BE2C (cell line): ENCODE data around the gene DCDC2.

Experiments
- DNase-seq: peaks from one replicate; pipeline ENCODE4 v3.0.0-alpha.2; 2020
- H3K27me3 ChIP-seq: fragments of 250-450 bp; sonication (Bioruptor Pico); 2 replicates; pipeline ENCODE4 v1.5.1; 2020; ENCODE audit warnings: mild to moderate bottlenecking
- H3K36me3 ChIP-seq: fragments of 250-450 bp; sonication (Bioruptor Pico); 2 replicates; pipeline ENCODE4 v1.5.1; 2020; ENCODE audit warnings: mild to moderate bottlenecking
- H3K4me1 ChIP-seq: fragments of 250-450 bp; sonication (Bioruptor Pico); 2 replicates; pipeline ENCODE4 v1.5.1; 2020
- H3K4me3 ChIP-seq: 2 replicates; pipeline ENCODE4 v1.5.1; 2011; ENCODE audit warnings: low read depth, low read length
- H3K9me3 ChIP-seq: fragments of 250-450 bp; sonication (Bioruptor Pico); 2 replicates; pipeline ENCODE4 v1.5.1; 2020
- TF ChIP-seq, protein P1 (sequence below): IDR thresholded peaks from 2 replicates; pipeline ENCODE4 v1.5.1; 2012; ENCODE audit warnings: mild to moderate bottlenecking, low read depth, low read length

DCDC2 gene

DNA sequence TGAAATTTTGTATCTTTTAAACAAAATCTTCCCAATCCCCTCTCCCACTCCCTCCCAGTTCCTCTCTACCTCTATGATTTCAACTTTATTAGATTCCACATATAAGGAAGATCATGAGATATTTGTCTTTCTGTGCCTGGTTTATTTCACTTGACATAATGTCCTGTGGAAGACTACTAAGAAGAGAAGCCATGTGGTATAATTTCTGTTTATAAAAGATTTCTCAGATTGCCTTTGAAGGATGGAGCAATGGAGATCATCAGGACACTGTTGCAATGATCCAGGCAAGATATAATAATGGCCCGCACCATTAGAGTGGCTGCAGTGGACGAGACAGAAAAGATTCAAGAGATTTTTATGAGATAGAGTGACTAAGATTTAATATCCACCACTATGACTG, 218.8 kb downstream of the DCDC2 start:
- TF ChIP-seq, protein P1, sequence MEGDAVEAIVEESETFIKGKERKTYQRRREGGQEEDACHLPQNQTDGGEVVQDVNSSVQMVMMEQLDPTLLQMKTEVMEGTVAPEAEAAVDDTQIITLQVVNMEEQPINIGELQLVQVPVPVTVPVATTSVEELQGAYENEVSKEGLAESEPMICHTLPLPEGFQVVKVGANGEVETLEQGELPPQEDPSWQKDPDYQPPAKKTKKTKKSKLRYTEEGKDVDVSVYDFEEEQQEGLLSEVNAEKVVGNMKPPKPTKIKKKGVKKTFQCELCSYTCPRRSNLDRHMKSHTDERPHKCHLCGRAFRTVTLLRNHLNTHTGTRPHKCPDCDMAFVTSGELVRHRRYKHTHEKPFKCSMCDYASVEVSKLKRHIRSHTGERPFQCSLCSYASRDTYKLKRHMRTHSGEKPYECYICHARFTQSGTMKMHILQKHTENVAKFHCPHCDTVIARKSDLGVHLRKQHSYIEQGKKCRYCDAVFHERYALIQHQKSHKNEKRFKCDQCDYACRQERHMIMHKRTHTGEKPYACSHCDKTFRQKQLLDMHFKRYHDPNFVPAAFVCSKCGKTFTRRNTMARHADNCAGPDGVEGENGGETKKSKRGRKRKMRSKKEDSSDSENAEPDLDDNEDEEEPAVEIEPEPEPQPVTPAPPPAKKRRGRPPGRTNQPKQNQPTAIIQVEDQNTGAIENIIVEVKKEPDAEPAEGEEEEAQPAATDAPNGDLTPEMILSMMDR, result no peak
- Histone ChIP-seq H3K9me3 (no peaks in the 10 kb centered on the region; the same call in 1 of the 2 replicates), H3K36me3 (peaks cover 43% of the 10 kb centered on the region), H3K4me3 (no peak overlapping the region), H3K27me3 (no peaks in the 10 kb centered on the region), H3K4me1 (no peaks in the 10 kb centered on the region)
- DNase-seq, result no peak

DNA sequence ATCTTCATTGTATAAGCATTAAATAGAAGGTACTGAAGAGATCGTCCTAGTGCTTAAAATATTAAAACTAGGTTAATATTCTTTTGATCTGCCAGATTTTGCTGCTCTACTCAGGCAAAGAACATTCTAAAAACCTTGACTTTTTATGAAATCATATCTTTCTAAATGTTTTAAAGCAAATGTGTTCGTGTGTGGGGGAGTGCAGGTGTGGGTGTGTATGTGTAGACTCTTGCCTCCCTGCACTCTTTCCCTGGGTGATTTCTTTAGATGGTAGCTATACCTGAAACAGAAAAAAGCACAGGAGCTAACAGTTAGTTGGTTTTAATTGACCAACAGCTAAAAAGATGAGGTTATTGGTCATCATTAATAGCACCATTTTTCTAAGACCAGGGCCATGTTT, 226.1 kb downstream of the DCDC2 start:
- Histone ChIP-seq H3K27me3 (no peaks in the 10 kb centered on the region), H3K36me3 (peaks cover 34% of the 10 kb centered on the region), H3K4me1 (peaks cover 4% of the 10 kb centered on the region; the same call in 1 of the 2 replicates), H3K4me3 (no peak overlapping the region), H3K9me3 (no peaks in the 10 kb centered on the region)
- no peak for DNase-seq
- TF ChIP-seq, protein P1, result no peak

DNA sequence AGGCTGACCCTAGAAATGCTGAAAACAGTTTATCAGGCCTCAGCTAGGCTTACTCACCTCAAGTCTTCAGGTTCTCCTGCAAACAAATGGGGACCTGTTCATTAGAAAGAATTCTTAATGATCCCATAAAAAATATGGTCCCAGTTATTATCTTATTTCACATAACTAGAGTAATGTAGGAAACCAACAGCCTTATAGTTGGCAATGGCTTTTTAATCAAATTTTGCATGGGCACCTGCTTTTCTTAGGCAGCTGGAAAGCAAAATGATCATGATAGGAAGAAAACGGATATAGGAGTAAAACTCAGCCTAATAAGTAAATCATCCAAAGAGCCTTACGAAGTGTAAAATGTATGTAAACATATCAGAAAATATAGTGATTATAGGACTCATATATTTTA, 230.5 kb downstream of the DCDC2 start:
- TF ChIP-seq, protein P1, result no peak
- DNase-seq, result no peak
- Histone ChIP-seq H3K27me3 (no peaks in the 10 kb centered on the region), H3K4me1 (peaks cover 11% of the 10 kb centered on the region), H3K9me3 (no peaks in the 10 kb centered on the region), H3K4me3 (peak overlapping the region; percentile 80), H3K36me3 (peaks cover 15% of the 10 kb centered on the region)

DNA sequence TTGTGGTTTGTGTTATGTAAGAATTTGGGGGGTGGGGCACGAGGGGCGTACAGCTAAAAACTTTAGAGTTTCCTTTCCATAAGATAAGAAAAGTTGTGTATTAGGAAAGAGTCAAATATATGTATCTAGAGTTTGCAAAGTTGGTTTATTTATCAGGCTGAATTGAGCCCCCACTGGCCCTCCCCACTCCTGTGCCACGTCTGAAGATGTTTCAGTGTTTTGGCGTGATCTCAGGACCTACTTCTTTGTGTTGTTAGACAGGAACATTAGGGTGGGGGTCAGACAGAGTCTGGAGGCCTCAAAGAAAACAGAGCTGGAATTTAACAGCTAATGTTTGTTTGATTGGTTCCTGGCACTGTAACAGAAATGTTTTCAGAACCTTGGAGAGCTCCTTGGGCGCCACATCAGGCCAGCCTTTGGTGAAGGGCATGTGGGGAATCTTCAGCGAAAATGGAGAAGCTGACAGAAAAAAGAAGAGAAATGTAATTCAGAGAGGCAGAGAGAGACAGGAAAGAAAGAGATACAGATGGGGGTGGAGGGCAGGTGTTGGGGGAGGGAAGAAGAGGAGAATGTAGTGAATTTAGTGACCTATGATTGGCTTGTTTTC, 231.2 kb downstream of the DCDC2 start:
- TF ChIP-seq, protein P1, result no peak
- H3K4me1 ChIP-seq, result peaks cover 11% of the 10 kb centered on the region
- peak; percentile 21 for DNase-seq
- peaks cover 15% of the 10 kb centered on the region for H3K36me3 ChIP-seq
- H3K27me3 ChIP-seq, result no peaks in the 10 kb centered on the region
- no peaks in the 10 kb centered on the region for H3K9me3 ChIP-seq
- peak overlapping the region; percentile 80 for H3K4me3 ChIP-seq

DNA sequence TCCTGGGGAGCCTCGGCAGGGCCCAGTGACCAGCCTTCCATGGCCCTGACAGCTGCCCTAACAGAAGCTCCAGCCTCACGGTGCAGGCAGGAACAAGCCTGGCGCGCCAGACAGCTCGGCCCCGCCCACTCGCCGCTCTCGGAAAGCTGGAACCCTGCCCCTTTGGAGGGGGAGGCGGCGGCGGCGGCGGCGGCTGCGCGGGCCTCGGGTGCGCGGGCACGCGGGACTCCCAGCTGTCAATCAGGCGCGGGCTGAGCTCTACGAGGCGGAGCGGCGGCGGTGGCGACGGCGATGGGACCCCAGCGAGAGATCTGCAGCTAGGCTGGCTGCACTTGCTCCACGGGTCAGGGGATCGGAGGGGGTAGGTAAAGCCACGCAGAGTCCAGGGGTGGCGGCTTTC, 231.9 kb downstream of the DCDC2 start, which contains the start of gene NRSN1:
TSS of gene NRSN1 (plus strand) at position 236 of the 400 bp plus-strand sequence. CDS start 8,113 bp downstream, outside the sequence.
- TF ChIP-seq, protein P1, result no peak
- Histone ChIP-seq H3K36me3 (peaks cover 15% of the 10 kb centered on the region), H3K27me3 (no peaks in the 10 kb centered on the region), H3K4me1 (peaks cover 11% of the 10 kb centered on the region), H3K4me3 (peak within 1 kb of the TSS; percentile 80), H3K9me3 (no peaks in the 10 kb centered on the region)
- DNase-seq, result peak; percentile 93

DNA sequence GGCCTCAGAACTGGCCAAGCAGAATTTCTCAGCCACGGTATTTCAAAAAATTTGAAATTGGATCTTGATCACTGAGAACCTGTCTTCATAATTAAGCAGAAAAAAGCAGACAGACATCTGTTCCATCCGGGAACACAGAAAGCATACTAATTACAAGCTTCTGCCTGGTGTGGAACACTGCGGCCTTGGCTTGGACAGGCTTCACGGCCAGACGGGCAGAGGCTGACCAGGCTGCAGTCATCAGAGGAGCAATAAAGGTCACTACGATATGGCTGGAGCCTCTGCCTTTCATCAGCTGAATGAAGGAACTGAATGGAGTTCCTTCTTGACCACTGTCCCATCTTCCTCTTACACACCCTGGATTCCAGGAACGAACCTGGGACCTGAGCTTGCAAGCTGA, 235.7 kb downstream of the DCDC2 start:
- Histone ChIP-seq H3K36me3 (no peaks in the 10 kb centered on the region), H3K27me3 (no peaks in the 10 kb centered on the region), H3K4me1 (peaks cover 11% of the 10 kb centered on the region), H3K4me3 (no peak overlapping the region), H3K9me3 (no peaks in the 10 kb centered on the region)
- TF ChIP-seq, protein P1, result no peak
- no peak for DNase-seq
